Body of pancreas (tissue), 4 donors: Measurements from ENCODE around the gene ATP7B. TPM values are rescaled to one million over a fixed set of nuclear protein-coding genes. Genes with fewer than 3 reads are reported as not detected.
"Not testable (repeated sequence)": the region's sequence is repeated elsewhere in the genome, so short reads cannot be mapped to it uniquely, and the experiment has no call there.

Source experiments
- ATAC-seq: fragments of 150-250 bp; one replicate; pipeline ENCODE4 v1.9.1; 2016
- DNase-seq, 4 donors: peaks; one replicate each; pipeline ENCODE4 v3.0.0-alpha.2; 2019
- H3K27ac ChIP-seq, 4 donors: fragments of 200-600 bp; sonication (generic); 1 replicate in 3 of 4; 2 replicates in 1 of 4; pipeline versions ENCODE4 v1.5.1 to v1.6.1; 2016 to 2019; ENCODE audit warnings: mild to moderate bottlenecking in 1 of 4, mixed read lengths in 1 of 4, moderate library complexity in 1 of 4
- H3K27me3 ChIP-seq, 2 donors: fragments of 200-600 bp; sonication (generic); one replicate each; pipeline ENCODE4 v1.6.0; 2016; ENCODE audit warnings: mild to moderate bottlenecking in 1 of 2
- H3K36me3 ChIP-seq, 2 donors: fragments of 200-600 bp; sonication (generic); replicated peaks in 1 of 2; 2 replicates each; pipeline ENCODE4 v1.5.1; 2016; ENCODE audit warnings: low read depth in 2 of 2; ENCODE audit not compliant: insufficient read depth in 1 of 2
- H3K4me1 ChIP-seq: fragments of 200-600 bp; sonication (generic); one replicate; pipeline ENCODE4 v1.6.0; 2016
- H3K4me3 ChIP-seq, 2 donors: fragments of 200-600 bp; sonication (generic); 1 replicate in 1 of 2; 2 replicates in 1 of 2; pipeline ENCODE4 v1.5.1; 2016 to 2019
- H3K9me3 ChIP-seq, 3 donors: fragments of 200-600 bp; sonication (generic); 1 replicate in 2 of 3; 2 replicates in 1 of 3; pipeline ENCODE4 v1.5.1; 2016
- CTCF ChIP-seq, 7 experiments: fragments of 450-650 bp in 4 of 7; fragments of 200-600 bp in 3 of 7; sonication (generic) in 3 of 7; IDR thresholded peaks; one replicate each; pipeline ENCODE4 v1.5.1; 2016 to 2019; ENCODE audit warnings: antibody characterized with exemption in 7 of 7
- POLR2A ChIP-seq, 3 donors: fragments of 450-650 bp; IDR thresholded peaks; one replicate each; pipeline ENCODE4 v1.6.1; 2016; ENCODE audit warnings: antibody characterized with exemption in 3 of 3, mild to moderate bottlenecking in 2 of 3
- WGBS, 2 donors: methylation state at CpG; one replicate each; pipeline ENCODE4 v1.1.5; 2017; 5-methylcytosine and 5-hydroxymethylcytosine counted together
- intact Hi-C: fragments of 100-400 bp; cut with DNase I; formaldehyde crosslinking; loops from one replicate; pipeline ENCODE4 v1.15.1; 2023
- total RNA-seq, 2 donors: library from RNA; depleted of rRNA; stranded (reverse); fragments of >200 nt; gene quantifications; one replicate each; pipeline ENCODE4 v1.1.0, GENCODE V29; 2016

The ATP7B gene
- total RNA-seq, 2 donors from 2014 or later: 5.7 to 6.9 TPM

- intact Hi-C loops: no loop called here
- Histone ChIP-seq H3K4me1 (peaks cover 60% of the 10 kb centered on the region), H3K9me3 (no peaks in the 10 kb centered on the region), H3K36me3 (no peaks in the 10 kb centered on the region), H3K4me3 (no peak overlapping the region), H3K27ac (peak overlapping the region; percentile 76 to 83 (median 80)), H3K27me3 (no peaks in the 10 kb centered on the region)
- peak; percentile 77 to 92 (median 88) for DNase-seq
- peak; percentile 88 for ATAC-seq
- TF ChIP-seq CTCF (IDR thresholded peaks at IDR 0.05): peak in 2 of 7 experiments; percentile 24 to 25
- peak in 2 of 3 donors; percentile 42 to 50 for TF ChIP-seq POLR2A (IDR thresholded peaks at IDR 0.05)
- 15 to 22% methylated on average over 7 to 9 of the region's 9 CpGs for WGBS, 2 donors
These were observed 15.3 kb downstream of the ATP7B start for GRCh38 chr13:51995677-51996551.

- Histone ChIP-seq H3K36me3 (no peaks in the 10 kb centered on the region), H3K9me3 (no peaks in the 10 kb centered on the region), H3K4me1 (peaks cover 45% of the 10 kb centered on the region), H3K4me3 (no peak overlapping the region), H3K27ac (peak overlapping the region; percentile 26 to 83 (median 36)), H3K27me3 (no peaks in the 10 kb centered on the region)
- WGBS, 2 donors: 37 to 50% methylated on average over 2 of the region's 2 CpGs
- no peak for ATAC-seq
- intact Hi-C loops: no loop called here
- no peak for DNase-seq
- no peak for TF ChIP-seq POLR2A (IDR thresholded peaks at IDR 0.05)
- TF ChIP-seq CTCF (IDR thresholded peaks at IDR 0.05): no peak
These were observed 17.5 kb downstream of the ATP7B start for GRCh38 chr13:51993713-51994112.

- H3K27ac ChIP-seq: no peak overlapping the region
- WGBS, 2 donors: 62 to 63% methylated on average over 3 of the region's 3 CpGs
- H3K27me3 ChIP-seq: no peaks in the 10 kb centered on the region
- intact Hi-C loops: no loop called here
- no peak for DNase-seq
- TF ChIP-seq POLR2A (IDR thresholded peaks at IDR 0.05) (no peak), CTCF (IDR thresholded peaks at IDR 0.05) (no peak)
- H3K9me3 ChIP-seq: no peaks in the 10 kb centered on the region
- ATAC-seq: no peak
- peaks cover 7% of the 10 kb centered on the region for H3K4me1 ChIP-seq
- H3K36me3 ChIP-seq: no peaks in the 10 kb centered on the region
- no peak overlapping the region for H3K4me3 ChIP-seq
These were observed 22.1 kb downstream of the ATP7B start for GRCh38 chr13:51988988-51989618.

- H3K27me3 ChIP-seq, ATAC-seq, H3K27ac ChIP-seq, H3K9me3 ChIP-seq, intact Hi-C loops, H3K36me3 ChIP-seq, DNase-seq, H3K4me1 ChIP-seq, H3K4me3 ChIP-seq: not testable (repeated sequence)
- 89 to 90% methylated on average over 4 of the region's 4 CpGs for WGBS, 2 donors
These were observed 26.3 kb downstream of the ATP7B start for GRCh38 chr13:51984904-51985303.

- H3K9me3 ChIP-seq, H3K36me3 ChIP-seq, H3K27ac ChIP-seq, ATAC-seq, intact Hi-C loops, DNase-seq, H3K4me3 ChIP-seq, H3K4me1 ChIP-seq, H3K27me3 ChIP-seq: not testable (repeated sequence)
- 71% methylated on average over 1 of the region's 3 CpGs; no CpG with 5 or more reads in 1 of the 2 donors for WGBS, 2 donors
These were observed 28.0 kb downstream of the ATP7B start for GRCh38 chr13:51983292-51983691.
